GM18526 (cell line): ENCODE results near the gene DLG5.

Source experiments
- POLR2A ChIP-seq: IDR thresholded peaks from 3 replicates; pipeline ENCODE4 v1.6.1; 2011; ENCODE audit not compliant: insufficient read length; ENCODE audit errors: extremely low read depth

DLG5 gene

GRCh38 chr10:77926566-77927401, at the start of gene DLG5:
Gene DLG5, minus strand, starts transcription at chr10:77926755. Its CDS starts 235 bp downstream, at chr10:77926520.
- no peak for TF ChIP-seq POLR2A

GRCh38 chr10:77975086-77975666, 48.6 kb upstream of the DLG5 start:
- TF ChIP-seq POLR2A = no peak

GRCh38 chr10:77974396-77975074, 48.0 kb upstream of the DLG5 start:
- no peak for TF ChIP-seq POLR2A

GRCh38 chr10:77973276-77973675, 46.7 kb upstream of the DLG5 start:
- no peak for TF ChIP-seq POLR2A

- no peak for TF ChIP-seq POLR2A
Observed at GRCh38 chr10:77972148-77972547, 45.6 kb upstream of the DLG5 start.

GRCh38 chr10:77971804-77972144, 45.2 kb upstream of the DLG5 start:
- no peak for TF ChIP-seq POLR2A

GRCh38 chr10:77970869-77971803, 44.6 kb upstream of the DLG5 start:
- TF ChIP-seq POLR2A = no peak

GRCh38 chr10:77969114-77969513, 42.6 kb upstream of the DLG5 start:
- TF ChIP-seq POLR2A = no peak

- no peak for TF ChIP-seq POLR2A
Observed at GRCh38 chr10:77967611-77968022, 41.1 kb upstream of the DLG5 start.

GRCh38 chr10:77965294-77965693, 38.7 kb upstream of the DLG5 start:
- TF ChIP-seq POLR2A = no peak

GRCh38 chr10:77964811-77965210, 38.3 kb upstream of the DLG5 start:
- no peak for TF ChIP-seq POLR2A

- no peak for TF ChIP-seq POLR2A
Observed at GRCh38 chr10:77963901-77964300, 37.3 kb upstream of the DLG5 start.

GRCh38 chr10:77962350-77963146, 36.0 kb upstream of the DLG5 start:
- TF ChIP-seq POLR2A = no peak

- no peak for TF ChIP-seq POLR2A
Observed at GRCh38 chr10:77961668-77962067, 35.1 kb upstream of the DLG5 start.
